ENCODE results near the gene ZNF724.

The ZNF724 gene

GRCh38 chr19:23273590-23274412 is 23.6 kb upstream of the ZNF724 start:
- Histone ChIP-seq H3K27ac (peak overlapping the region; percentile 86), H3K4me3 (ENCODE audit: low read depth, low read length) (peak overlapping the region; percentile 89), H3K27me3 (ENCODE audit: control insufficient read depth, insufficient read depth, low read length) (no peaks in the 10 kb centered on the region), H3K4me2 (ENCODE audit: low read length) (peak overlapping the region; percentile 65), H3K79me2 (no peaks in the 10 kb centered on the region), H3K36me3 (ENCODE audit: control insufficient read depth, insufficient read depth, low read length) (no peaks in the 10 kb centered on the region), H3K9me3 (ENCODE audit: control insufficient read depth, low read length) (no peaks in the 10 kb centered on the region), H3K4me1 (no peaks in the 10 kb centered on the region), H2AFZ (peak overlapping the region; percentile 98), H3K9ac (peak overlapping the region; percentile 61)
- TF ChIP-seq CTCF (IDR thresholded peaks at IDR 0.05): no peak

DNA sequence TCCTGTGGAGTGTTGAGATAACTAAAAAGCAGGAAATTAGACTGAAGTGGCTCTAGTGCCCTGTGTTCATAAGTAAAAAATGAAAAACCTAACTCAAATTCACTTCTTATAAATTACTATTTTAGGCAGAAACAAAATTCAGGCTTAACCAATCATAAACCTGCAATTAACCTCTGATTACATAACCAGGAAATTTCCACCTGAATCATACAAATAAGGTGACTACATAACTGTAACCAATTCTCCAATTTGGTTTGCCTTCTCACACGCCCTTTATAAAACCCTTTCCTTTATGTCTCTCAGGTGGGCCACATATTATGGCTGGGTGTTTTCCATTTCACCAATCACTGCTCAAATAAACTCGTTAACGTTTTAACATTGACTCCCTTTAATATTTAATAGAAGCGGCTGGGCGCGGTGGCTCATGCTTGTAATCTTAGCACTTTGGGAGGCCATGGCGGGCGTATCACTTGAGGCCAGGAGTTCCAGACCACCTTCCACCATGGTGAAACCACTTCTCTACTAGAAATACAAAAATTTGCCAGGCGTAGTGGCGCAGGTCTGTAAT is 22.9 kb upstream of the ZNF724 start:
- TF ChIP-seq CTCF (IDR thresholded peaks at IDR 0.05): no peak
- H3K4me1 ChIP-seq: no peaks in the 10 kb centered on the region
- H3K4me3 ChIP-seq (ENCODE audit: low read depth, low read length): peak overlapping the region; percentile 89
- H3K79me2 ChIP-seq: no peaks in the 10 kb centered on the region
- no peaks in the 10 kb centered on the region for H3K27me3 ChIP-seq (ENCODE audit: control insufficient read depth, insufficient read depth, low read length)
- H3K36me3 ChIP-seq (ENCODE audit: control insufficient read depth, insufficient read depth, low read length): no peaks in the 10 kb centered on the region
- H2AFZ ChIP-seq: peak overlapping the region; percentile 98
- peak overlapping the region; percentile 61 for H3K9ac ChIP-seq
- H3K9me3 ChIP-seq (ENCODE audit: control insufficient read depth, low read length): no peaks in the 10 kb centered on the region
- peak overlapping the region; percentile 86 for H3K27ac ChIP-seq
- peak overlapping the region; percentile 65 for H3K4me2 ChIP-seq (ENCODE audit: low read length)

GRCh38 chr19:23263870-23264590 is 13.8 kb upstream of the ZNF724 start:
- no peak overlapping the region for H2AFZ ChIP-seq
- H3K27me3 ChIP-seq (ENCODE audit: control insufficient read depth, insufficient read depth, low read length): no peaks in the 10 kb centered on the region
- H3K4me3 ChIP-seq (ENCODE audit: low read depth, low read length): no peak overlapping the region
- no peak overlapping the region for H3K9ac ChIP-seq
- no peak overlapping the region for H3K27ac ChIP-seq
- TF ChIP-seq CTCF (IDR thresholded peaks at IDR 0.05): no peak
- no peaks in the 10 kb centered on the region for H3K4me1 ChIP-seq
- H3K79me2 ChIP-seq: no peaks in the 10 kb centered on the region
- H3K36me3 ChIP-seq (ENCODE audit: control insufficient read depth, insufficient read depth, low read length): no peaks in the 10 kb centered on the region
- H3K9me3 ChIP-seq (ENCODE audit: control insufficient read depth, low read length): no peaks in the 10 kb centered on the region
- no peak overlapping the region for H3K4me2 ChIP-seq (ENCODE audit: low read length)

GRCh38 chr19:23263396-23263795 is 13.2 kb upstream of the ZNF724 start:
- Histone ChIP-seq H3K27me3 (ENCODE audit: control insufficient read depth, insufficient read depth, low read length) (no peaks in the 10 kb centered on the region), H3K36me3 (ENCODE audit: control insufficient read depth, insufficient read depth, low read length) (no peaks in the 10 kb centered on the region), H2AFZ (no peak overlapping the region), H3K4me3 (ENCODE audit: low read depth, low read length) (no peak overlapping the region), H3K27ac (no peak overlapping the region), H3K9me3 (ENCODE audit: control insufficient read depth, low read length) (no peaks in the 10 kb centered on the region), H3K79me2 (no peaks in the 10 kb centered on the region), H3K4me1 (no peaks in the 10 kb centered on the region), H3K4me2 (ENCODE audit: low read length) (no peak overlapping the region), H3K9ac (no peak overlapping the region)
- no peak for TF ChIP-seq CTCF (IDR thresholded peaks at IDR 0.05)

Data from parathyroid adenoma (tissue), 2 donors.